Suprapubic skin (tissue), 3 donors: ENCODE measurements around the gene COL6A3.

ENCODE experiments used
- CTCF ChIP-seq, 2 donors: fragments of 200-600 bp in 1 of 2; fragments of 450-650 bp in 1 of 2; sonication (generic) in 1 of 2; IDR thresholded peaks; one replicate each; pipeline ENCODE4 v1.5.1; 2016 to 2019; ENCODE audit warnings: antibody characterized with exemption in 2 of 2, mild to moderate bottlenecking in 1 of 2, moderate library complexity in 1 of 2
- POLR2A ChIP-seq, 2 donors: fragments of 450-650 bp; IDR thresholded peaks; one replicate each; pipeline ENCODE4 v1.6.1; 2017; ENCODE audit warnings: antibody characterized with exemption in 2 of 2, mild to moderate bottlenecking in 2 of 2, moderate library complexity in 2 of 2

- no peak for TF ChIP-seq CTCF (IDR thresholded peaks at IDR 0.05)
- no peak for TF ChIP-seq POLR2A (IDR thresholded peaks at IDR 0.05)
Observed at GRCh38 chr2:237307474-237307873, 106.5 kb downstream of the COL6A3 start.
